Amygdala (tissue), 56 donors: ENCODE measurements around the gene RPRD2.
"Not testable (repeated sequence)": the region's sequence is repeated elsewhere in the genome, so short reads cannot be mapped to it uniquely, and the experiment has no call there.

ENCODE experiments used
- DNase-seq, 56 donors: peaks; one replicate each; lab custom pipeline; 2025; lab: John Stamatoyannopoulos, UW

The RPRD2 gene

GRCh38 chr1:150363426-150364230 lies at the start of gene RPRD2:
TSS of gene RPRD2 (plus strand) at chr1:150364147. CDS start at chr1:150364715, 568 bp downstream.
- peak; percentile 90 to 99 (median 98) for DNase-seq

GRCh38 chr1:150314691-150315090 lies 49.3 kb upstream of the RPRD2 start:
- DNase-seq = not testable (repeated sequence)

- DNase-seq = no peak
These were observed 43.3 kb upstream of the RPRD2 start for GRCh38 chr1:150320667-150320978.

- no peak for DNase-seq
These were observed 42.2 kb upstream of the RPRD2 start for GRCh38 chr1:150321826-150322166.

- no peak for DNase-seq
These were observed 41.6 kb upstream of the RPRD2 start for GRCh38 chr1:150322310-150322709.

GRCh38 chr1:150332651-150333290 lies 31.2 kb upstream of the RPRD2 start:
- peak in 31 of 56 donors; percentile 0 to 52 (median 7) for DNase-seq

GRCh38 chr1:150346316-150346715 lies 17.6 kb upstream of the RPRD2 start:
- DNase-seq = no peak

GRCh38 chr1:150352866-150353265 lies 11.1 kb upstream of the RPRD2 start:
- DNase-seq = no peak

GRCh38 chr1:150362721-150363425 lies 1.1 kb upstream of the RPRD2 start:
- peak in 7 of 56 donors; percentile 5 to 31 (median 14) for DNase-seq

GRCh38 chr1:150364231-150365003 lies 470 bp downstream of the RPRD2 start:
- peak in 55 of 56 donors; percentile 19 to 84 (median 70) for DNase-seq

GRCh38 chr1:150365941-150366340 lies 2.0 kb downstream of the RPRD2 start:
- DNase-seq = no peak

GRCh38 chr1:150366416-150367296 lies 2.7 kb downstream of the RPRD2 start:
- peak in 1 of 56 donors; percentile 6 for DNase-seq

GRCh38 chr1:150371110-150371509 lies 7.2 kb downstream of the RPRD2 start:
- DNase-seq = no peak

GRCh38 chr1:150372580-150372979 lies 8.6 kb downstream of the RPRD2 start:
- DNase-seq = no peak

- no peak for DNase-seq
These were observed 12.2 kb downstream of the RPRD2 start for GRCh38 chr1:150376110-150376509.

GRCh38 chr1:150383631-150384324 lies 19.8 kb downstream of the RPRD2 start:
- no peak for DNase-seq

GRCh38 chr1:150385537-150386445 lies 21.8 kb downstream of the RPRD2 start:
- DNase-seq = no peak

GRCh38 chr1:150386592-150386991 lies 22.6 kb downstream of the RPRD2 start:
- DNase-seq = no peak
